Dendritic cell treated with granulocyte-macrophage colony-stimulating factor and Interleukin-4, amounts not matched to agents 40 ng/mL and 50 ng/mL, for 4 days (primary cell): Measurements from ENCODE around the gene KCMF1.

Experiments used
- H3K27ac Mint-ChIP-seq: one replicate; pipeline ENCODE4 v1.8.0; 2022; ENCODE audit warnings: mild to moderate bottlenecking, mixed read lengths
- H3K27me3 Mint-ChIP-seq: one replicate; pipeline ENCODE4 v1.8.0; 2022; ENCODE audit warnings: mild to moderate bottlenecking, mixed read lengths
- H3K36me3 Mint-ChIP-seq: one replicate; pipeline ENCODE4 v1.8.0; 2022; ENCODE audit warnings: low read depth, mixed read lengths
- H3K4me1 Mint-ChIP-seq: one replicate; pipeline ENCODE4 v1.8.0; 2022; ENCODE audit warnings: low read depth, mixed read lengths
- H3K4me3 Mint-ChIP-seq: one replicate; pipeline ENCODE4 v1.8.0; 2022; ENCODE audit warnings: mild to moderate bottlenecking, moderate library complexity, mixed read lengths
- H3K9me3 Mint-ChIP-seq: one replicate; pipeline ENCODE4 v1.8.0; 2022; ENCODE audit warnings: mixed read lengths
- intact Hi-C: fragments of 100-400 bp; cut with micrococcal nuclease; formaldehyde crosslinking; loops from one replicate; pipeline ENCODE4 v1.15.0; 2022

The KCMF1 gene

DNA sequence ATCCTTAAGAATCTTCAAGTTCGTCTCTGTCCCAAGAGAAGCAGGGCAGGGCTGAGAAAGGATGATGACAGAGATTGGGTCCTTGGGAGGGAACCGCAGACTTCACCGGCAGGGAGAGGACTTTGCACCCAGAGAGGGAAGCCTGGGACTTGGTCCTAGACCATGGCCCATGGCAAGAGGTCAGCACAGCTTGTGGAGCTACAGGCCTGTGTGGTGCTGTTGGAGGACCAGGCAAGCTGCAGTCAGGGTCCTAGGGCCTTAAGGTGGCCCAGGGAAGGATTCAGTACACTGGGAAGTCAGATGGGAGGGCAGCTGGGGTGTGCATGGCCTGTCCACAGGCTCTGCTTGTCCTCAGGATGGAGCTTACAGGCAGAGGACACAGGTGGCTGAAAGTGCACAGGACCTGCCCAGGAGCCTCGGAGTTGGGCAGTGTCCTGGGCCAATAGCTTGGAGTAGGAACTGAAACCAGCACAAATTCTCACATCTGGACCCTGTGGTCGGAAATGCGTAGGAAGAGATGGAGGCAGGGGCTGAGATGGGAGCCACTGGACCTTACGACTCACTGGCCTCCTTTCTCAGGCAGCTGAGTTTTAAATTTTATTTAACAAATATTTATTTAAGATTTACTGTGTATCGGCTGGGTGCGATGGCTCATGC is 105.8 kb downstream of the KCMF1 start:
- peaks cover 12% of the 10 kb centered on the region for H3K4me1 Mint-ChIP-seq
- H3K4me3 Mint-ChIP-seq = no peak overlapping the region
- peaks cover 2% of the 10 kb centered on the region for H3K27me3 Mint-ChIP-seq
- intact Hi-C loops = no loop called here
- H3K36me3 Mint-ChIP-seq = no peaks in the 10 kb centered on the region
- H3K27ac Mint-ChIP-seq = no peak overlapping the region
- H3K9me3 Mint-ChIP-seq = peaks cover 5% of the 10 kb centered on the region

DNA sequence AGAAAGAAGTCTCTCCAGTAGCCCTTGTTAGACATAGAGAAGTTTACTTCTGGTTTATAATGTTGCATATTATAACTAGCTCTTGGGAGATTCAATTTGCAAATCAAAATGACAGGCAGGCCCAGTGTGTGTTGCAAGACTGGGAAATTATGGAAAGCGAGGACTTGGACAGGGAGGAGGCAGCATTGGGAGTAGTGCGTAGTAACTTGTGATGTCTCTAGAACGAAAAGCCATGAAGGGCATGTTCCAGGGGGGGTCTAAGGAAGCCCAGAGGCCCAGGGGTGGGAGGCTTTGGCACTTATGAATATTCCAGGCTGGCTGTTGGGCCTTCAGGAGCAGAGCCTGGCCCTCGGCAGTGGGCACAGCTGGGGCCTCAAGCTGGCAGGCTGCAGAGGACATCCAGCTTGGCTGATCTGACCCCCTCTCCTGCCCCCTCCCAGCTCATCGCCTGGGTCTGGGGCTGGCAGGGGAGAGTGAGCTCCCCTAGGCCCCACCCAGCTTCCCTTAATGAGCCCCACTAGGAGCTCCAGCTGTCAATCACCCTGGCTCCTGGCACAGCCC is 107.0 kb downstream of the KCMF1 start:
- no peaks in the 10 kb centered on the region for H3K36me3 Mint-ChIP-seq
- H3K4me3 Mint-ChIP-seq = no peak overlapping the region
- H3K4me1 Mint-ChIP-seq = peaks cover 12% of the 10 kb centered on the region
- peaks cover 2% of the 10 kb centered on the region for H3K27me3 Mint-ChIP-seq
- H3K27ac Mint-ChIP-seq = no peak overlapping the region
- H3K9me3 Mint-ChIP-seq = peaks cover 14% of the 10 kb centered on the region
- intact Hi-C loops = no loop called here

DNA sequence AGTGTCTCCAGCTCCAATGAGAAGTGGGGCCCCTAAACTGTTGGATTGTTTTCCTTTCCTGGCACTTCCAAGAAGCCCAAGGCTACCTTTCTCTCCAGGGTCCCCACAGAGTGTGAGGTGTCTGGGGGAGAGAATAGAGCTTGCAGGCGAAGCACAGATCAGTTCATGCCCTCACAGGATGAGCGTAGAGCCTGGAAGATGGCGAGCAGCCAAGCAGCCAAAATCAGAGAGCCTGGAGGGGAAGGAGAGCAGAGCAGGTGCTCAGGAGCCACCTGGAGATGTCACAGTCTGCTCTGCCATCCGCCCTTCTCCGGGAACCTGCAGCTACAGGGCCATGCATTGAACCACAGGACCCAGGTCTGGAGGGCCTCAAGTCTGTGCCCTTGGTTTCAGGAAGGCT is 107.6 kb downstream of the KCMF1 start:
- Mint-ChIP-seq H3K36me3 (no peaks in the 10 kb centered on the region), H3K9me3 (peaks cover 19% of the 10 kb centered on the region), H3K4me1 (peaks cover 7% of the 10 kb centered on the region), H3K4me3 (no peak overlapping the region), H3K27me3 (peaks cover 7% of the 10 kb centered on the region), H3K27ac (no peak overlapping the region)
- intact Hi-C loops = no loop called here

- Mint-ChIP-seq H3K9me3 (peaks cover 19% of the 10 kb centered on the region), H3K4me3 (no peak overlapping the region), H3K4me1 (no peaks in the 10 kb centered on the region), H3K27me3 (peaks cover 18% of the 10 kb centered on the region), H3K27ac (no peak overlapping the region), H3K36me3 (no peaks in the 10 kb centered on the region)
- intact Hi-C loops = no loop called here
Measured at GRCh38 chr2:85083092-85083491, 112.1 kb downstream of the KCMF1 start.

DNA sequence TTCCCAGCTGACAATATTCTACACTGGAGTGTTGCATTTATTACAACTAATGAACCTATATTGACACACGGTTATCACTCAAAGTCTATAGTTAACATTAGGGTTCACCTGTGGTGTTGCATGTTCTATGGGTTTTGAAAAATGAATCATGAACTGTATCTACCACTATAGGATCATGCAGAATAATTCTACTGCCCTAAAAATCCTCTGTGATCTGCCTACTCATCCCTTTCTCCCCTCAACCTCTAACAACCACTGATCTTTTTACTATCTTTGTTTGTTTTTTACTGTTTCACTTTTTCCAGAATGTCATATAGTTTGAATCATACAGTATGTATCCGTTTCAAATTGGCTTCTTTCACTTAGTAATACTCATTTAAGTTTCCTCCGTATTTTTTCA is 114.6 kb downstream of the KCMF1 start:
- intact Hi-C loops = no loop called here
- no peaks in the 10 kb centered on the region for H3K36me3 Mint-ChIP-seq
- H3K27ac Mint-ChIP-seq = no peak overlapping the region
- peaks cover 22% of the 10 kb centered on the region for H3K27me3 Mint-ChIP-seq
- no peak overlapping the region for H3K4me3 Mint-ChIP-seq
- no peaks in the 10 kb centered on the region for H3K4me1 Mint-ChIP-seq
- H3K9me3 Mint-ChIP-seq = peaks cover 19% of the 10 kb centered on the region

GRCh38 chr2:85087541-85087940 is 116.6 kb downstream of the KCMF1 start:
- Mint-ChIP-seq H3K36me3 (no peaks in the 10 kb centered on the region), H3K27ac (no peak overlapping the region), H3K4me3 (no peak overlapping the region), H3K9me3 (peaks cover 9% of the 10 kb centered on the region), H3K27me3 (peaks cover 21% of the 10 kb centered on the region), H3K4me1 (no peaks in the 10 kb centered on the region)
- intact Hi-C loops = no loop called here

GRCh38 chr2:85088921-85089320 is 118.0 kb downstream of the KCMF1 start:
- Mint-ChIP-seq H3K27me3 (peaks cover 16% of the 10 kb centered on the region), H3K27ac (no peak overlapping the region), H3K36me3 (no peaks in the 10 kb centered on the region), H3K4me1 (no peaks in the 10 kb centered on the region), H3K4me3 (no peak overlapping the region), H3K9me3 (no peaks in the 10 kb centered on the region)
- intact Hi-C loops = no loop called here

DNA sequence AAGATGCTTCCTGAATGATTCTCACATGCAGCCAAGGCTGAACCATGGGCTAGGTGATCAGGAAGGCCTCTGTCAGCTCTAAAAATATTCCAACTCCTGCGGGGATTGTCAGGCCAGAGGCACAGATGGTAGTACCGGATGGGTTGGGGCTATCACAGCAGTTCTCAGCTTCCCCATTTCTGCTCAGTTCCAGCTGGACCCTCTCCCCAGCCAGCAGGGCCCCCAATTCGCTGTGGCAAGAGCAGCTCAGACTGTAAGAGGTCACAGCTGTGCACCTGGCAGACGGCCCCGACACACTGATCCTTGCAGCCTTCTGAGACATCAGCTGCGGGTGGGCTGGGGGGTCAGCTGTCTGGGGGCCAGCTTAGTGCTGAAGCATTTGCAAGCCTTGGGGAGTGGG is 118.6 kb downstream of the KCMF1 start:
- intact Hi-C loops = no loop called here
- Mint-ChIP-seq H3K36me3 (no peaks in the 10 kb centered on the region), H3K27ac (no peak overlapping the region), H3K27me3 (peaks cover 13% of the 10 kb centered on the region), H3K4me3 (no peak overlapping the region), H3K4me1 (no peaks in the 10 kb centered on the region), H3K9me3 (no peaks in the 10 kb centered on the region)

GRCh38 chr2:85091838-85092237 is 120.9 kb downstream of the KCMF1 start:
- intact Hi-C loops = no loop called here
- Mint-ChIP-seq H3K9me3 (no peaks in the 10 kb centered on the region), H3K36me3 (no peaks in the 10 kb centered on the region), H3K27me3 (peaks cover 9% of the 10 kb centered on the region), H3K4me1 (no peaks in the 10 kb centered on the region), H3K27ac (no peak overlapping the region), H3K4me3 (no peak overlapping the region)

DNA sequence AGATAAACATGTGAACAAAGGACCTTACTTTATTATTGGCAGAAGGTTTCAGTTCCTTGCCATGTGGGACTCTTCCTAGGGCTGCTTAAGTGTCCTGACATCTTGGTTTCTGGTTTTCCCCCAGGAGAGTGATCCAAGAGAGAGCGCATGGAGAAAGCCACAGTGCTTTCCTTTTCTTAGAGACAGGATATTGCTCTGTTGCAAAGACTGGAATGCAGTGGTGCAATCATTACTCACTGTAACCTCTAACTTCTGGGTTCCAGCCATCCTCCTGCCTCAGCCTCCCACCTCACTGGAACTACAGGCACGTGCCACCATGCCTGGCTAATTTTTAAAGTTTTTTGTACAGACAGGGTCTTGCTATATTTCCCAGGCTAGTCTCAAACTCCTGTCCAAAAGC is 124.1 kb downstream of the KCMF1 start:
- intact Hi-C loops = no loop called here
- Mint-ChIP-seq H3K36me3 (no peaks in the 10 kb centered on the region), H3K4me3 (no peak overlapping the region), H3K27ac (no peak overlapping the region), H3K9me3 (no peaks in the 10 kb centered on the region), H3K4me1 (no peaks in the 10 kb centered on the region), H3K27me3 (peaks cover 6% of the 10 kb centered on the region)

GRCh38 chr2:85096616-85097015 is 125.7 kb downstream of the KCMF1 start:
- Mint-ChIP-seq H3K4me1 (no peaks in the 10 kb centered on the region), H3K4me3 (no peak overlapping the region), H3K27me3 (peaks cover 7% of the 10 kb centered on the region), H3K9me3 (no peaks in the 10 kb centered on the region), H3K27ac (no peak overlapping the region), H3K36me3 (no peaks in the 10 kb centered on the region)
- intact Hi-C loops = no loop called here

DNA sequence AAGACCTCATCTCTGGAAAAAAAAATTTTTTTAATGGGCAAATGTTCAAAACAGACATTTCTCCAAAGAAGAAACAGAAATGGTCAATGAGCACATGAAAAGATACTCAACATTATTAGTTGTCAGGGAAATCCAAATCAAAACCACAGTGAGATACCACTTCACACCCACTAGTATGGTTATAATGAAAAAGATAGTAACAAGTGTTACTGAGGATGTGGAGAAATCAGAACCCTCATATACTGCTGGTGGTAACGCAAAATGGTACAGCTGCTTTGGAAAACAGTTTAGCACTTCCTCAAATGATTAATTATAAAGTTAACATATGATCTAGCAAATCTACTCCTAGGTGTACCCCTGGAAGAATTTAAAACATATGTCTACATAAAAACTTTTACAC is 133.3 kb downstream of the KCMF1 start:
- H3K4me1 Mint-ChIP-seq = no peaks in the 10 kb centered on the region
- intact Hi-C loops = no loop called here
- no peak overlapping the region for H3K4me3 Mint-ChIP-seq
- H3K27me3 Mint-ChIP-seq = peaks cover 5% of the 10 kb centered on the region
- no peaks in the 10 kb centered on the region for H3K9me3 Mint-ChIP-seq
- H3K36me3 Mint-ChIP-seq = no peaks in the 10 kb centered on the region
- no peak overlapping the region for H3K27ac Mint-ChIP-seq

- H3K27ac Mint-ChIP-seq = no peak overlapping the region
Measured at GRCh38 chr2:85106489-85107180, 135.7 kb downstream of the KCMF1 start.

More at GRCh38 chr2:85106489-85107180, 135.7 kb downstream of the KCMF1 start:
- Mint-ChIP-seq H3K27me3 (peaks cover 3% of the 10 kb centered on the region), H3K9me3 (no peaks in the 10 kb centered on the region), H3K36me3 (no peaks in the 10 kb centered on the region), H3K4me3 (no peak overlapping the region), H3K4me1 (no peaks in the 10 kb centered on the region)
- intact Hi-C loops = no loop called here
